NK-92 (cell line): ENCODE measurements around the gene GNG10.
"Not testable (repeated sequence)": the region's sequence is repeated elsewhere in the genome, so short reads cannot be mapped to it uniquely, and the experiment has no call there.

Experiments used
- DNase-seq: peaks from one replicate; lab custom pipeline; 2025; ENCODE audit not compliant: unreplicated experiment; lab: John Stamatoyannopoulos, UW

The GNG10 gene

DNA sequence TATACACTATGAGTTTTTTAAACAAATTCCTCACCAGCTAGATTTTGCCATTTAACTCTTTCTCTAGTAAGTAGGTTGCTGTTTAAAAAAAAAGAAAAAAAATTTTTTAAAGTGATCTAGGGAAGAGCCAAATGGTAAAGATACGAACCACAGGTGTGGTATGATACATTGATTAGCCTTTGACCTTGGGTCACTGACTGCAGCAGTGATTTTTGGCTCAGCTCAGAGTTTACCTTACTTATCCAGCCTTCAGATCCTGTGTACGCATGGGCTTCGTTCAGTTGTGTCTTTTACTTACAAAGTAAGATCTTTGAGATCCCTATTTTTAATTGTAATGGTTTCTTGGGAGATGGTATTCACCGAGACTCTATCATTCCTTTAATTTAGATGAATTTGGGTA, 12.4 kb upstream of the GNG10 start:
- DNase-seq = no peak

DNA sequence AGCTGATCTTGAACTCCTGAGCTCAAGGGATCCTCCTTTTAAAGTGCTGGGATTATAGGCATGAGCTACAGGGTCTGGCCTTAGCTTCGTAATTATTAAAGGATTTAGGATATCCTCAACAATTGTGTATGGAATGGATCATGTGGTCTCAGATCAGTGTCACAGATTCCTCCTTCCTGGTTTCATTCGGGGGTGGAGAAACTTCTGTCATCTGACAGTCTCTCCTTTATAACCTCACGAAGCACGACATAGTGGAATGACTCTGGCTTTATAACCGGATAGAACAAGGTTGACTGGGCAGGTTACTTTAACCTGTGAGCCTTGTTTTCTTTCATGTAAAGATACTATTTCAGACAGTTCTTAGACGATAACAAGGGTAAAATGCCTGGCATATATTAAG, 4.4 kb upstream of the GNG10 start:
- no peak for DNase-seq

DNA sequence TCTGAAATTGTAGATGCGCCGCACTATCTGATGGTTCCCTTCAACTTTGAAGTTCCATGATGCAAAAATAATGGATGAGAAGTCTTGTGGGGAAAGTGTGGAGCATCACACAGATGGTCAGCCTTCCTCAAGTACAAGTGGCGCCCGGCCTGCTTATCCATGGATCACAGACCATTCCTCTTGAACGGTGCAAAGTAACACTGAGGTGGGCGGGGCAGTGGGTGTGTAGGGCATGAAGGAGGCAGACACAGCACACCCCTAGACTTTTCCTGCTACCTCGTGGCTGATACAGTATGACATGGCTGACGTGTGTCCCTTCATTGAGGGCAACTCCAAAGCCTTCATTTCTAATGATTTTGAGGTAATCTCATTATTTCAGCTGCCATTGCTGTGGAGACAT, 2.5 kb upstream of the GNG10 start:
- no peak for DNase-seq

DNA sequence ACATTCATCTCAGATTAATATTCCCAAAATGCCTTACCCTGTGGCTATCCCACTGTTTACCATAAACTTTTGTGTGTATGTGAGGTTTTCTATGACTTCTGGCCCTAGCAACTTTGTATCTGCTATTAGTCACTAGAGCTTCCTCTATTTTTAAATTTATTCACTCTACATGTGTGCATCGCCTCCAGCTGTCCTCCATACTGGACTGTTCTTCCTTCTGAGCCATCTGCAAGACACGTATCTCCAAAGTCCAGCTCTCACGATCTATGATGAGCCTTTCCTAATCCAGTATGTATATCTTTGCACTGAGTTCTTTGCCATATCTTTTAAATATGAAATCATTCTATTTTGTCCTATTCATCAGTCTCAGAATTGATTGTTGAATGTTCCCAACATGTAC, 1.7 kb upstream of the GNG10 start:
- DNase-seq = no peak

DNA sequence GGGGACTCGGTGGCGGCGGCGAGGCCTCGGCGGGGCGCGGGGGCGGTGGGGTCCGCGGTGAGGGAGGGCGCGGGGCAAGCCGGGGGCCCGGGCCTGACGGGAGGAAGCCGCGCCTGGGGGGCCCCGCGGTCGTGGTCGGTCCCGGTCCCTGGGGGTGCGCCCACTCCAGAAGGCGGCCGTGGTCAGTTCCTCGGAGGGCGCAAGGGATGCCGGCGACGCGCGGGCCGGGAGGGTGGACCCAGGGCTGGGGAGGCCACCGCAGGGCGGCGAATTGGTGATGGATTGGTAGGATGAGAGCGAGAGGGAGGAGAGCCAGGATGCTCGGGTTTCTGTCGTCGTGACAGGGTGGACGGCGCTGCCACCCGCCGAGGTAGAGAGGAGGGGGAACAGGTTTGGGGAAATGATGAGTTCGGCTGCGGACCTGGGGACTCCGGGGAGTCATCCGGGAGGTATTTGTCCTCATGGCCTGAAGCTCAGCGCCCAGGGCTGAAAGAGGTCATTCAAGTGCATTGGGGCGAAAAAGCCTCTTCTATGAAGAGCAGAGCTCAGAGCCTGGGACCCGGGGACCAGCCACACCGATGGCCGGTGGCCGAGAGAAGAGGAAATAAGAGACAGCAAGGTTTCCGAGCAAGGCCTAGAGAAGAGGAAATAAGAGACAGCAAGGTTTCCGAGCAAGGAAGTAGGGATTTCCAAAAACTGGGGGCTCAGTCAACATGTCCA, 557 bp downstream of the GNG10 start:
- DNase-seq = no peak

DNA sequence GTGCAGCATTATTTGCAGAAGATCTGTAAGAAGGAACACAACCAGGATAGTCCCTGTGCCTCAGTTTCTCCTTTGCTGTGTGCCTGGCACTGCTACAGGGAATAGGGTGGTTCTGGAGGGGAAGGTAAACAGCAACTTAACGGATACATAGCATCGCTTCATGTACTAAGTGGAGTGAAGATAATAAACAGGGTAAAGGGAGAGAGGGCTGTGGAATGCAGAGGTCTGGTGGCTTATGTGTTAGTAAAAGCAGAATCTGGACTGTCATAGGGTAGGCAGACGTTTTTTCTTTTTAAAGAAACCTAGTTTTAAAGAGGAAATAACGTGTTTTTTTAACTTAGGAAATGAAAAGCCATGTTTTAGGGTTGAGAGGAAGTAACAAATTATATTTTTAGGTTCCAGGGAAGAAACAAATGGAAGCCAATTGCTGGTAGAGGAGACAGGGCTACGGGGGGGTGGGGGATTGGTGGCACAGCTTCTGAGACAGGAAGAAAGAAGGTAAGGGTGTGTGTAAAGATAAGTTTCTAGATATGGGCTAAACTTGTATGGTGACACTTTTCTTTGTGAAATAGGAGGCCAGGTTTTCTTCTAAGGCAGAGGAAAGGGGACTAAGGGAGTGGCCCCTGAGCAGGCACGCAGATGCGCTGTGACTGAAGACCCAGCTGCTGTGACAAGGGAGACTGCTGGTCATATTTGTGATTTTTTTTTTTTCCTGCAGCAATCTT, 1.3 kb downstream of the GNG10 start:
- no peak for DNase-seq

DNA sequence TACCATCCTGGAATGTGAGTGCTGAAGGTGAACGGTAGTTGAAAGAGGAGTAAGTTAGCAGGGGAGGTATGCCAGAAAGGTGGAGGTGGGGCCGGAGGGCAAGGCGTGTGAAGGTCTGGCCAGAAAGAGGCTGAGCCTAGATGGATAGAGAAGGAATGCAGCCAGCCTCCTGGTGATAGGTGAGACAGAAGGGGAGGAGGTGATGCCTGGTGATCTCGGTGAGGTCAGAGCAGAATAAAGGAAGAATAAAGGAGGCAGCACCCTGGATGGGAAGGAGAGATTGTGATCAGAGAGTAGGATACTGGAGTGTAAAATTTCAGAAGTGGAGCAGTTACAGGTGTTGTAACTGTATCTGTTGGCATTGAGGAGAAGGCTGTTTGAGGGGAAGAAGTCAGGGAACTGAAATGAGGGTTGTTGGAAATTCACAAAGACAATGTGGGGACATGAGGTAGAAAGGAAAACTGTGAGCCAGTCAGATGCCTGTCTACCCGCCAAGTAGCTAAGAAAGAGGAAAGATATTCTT, 2.0 kb downstream of the GNG10 start:
- no peak for DNase-seq

DNA sequence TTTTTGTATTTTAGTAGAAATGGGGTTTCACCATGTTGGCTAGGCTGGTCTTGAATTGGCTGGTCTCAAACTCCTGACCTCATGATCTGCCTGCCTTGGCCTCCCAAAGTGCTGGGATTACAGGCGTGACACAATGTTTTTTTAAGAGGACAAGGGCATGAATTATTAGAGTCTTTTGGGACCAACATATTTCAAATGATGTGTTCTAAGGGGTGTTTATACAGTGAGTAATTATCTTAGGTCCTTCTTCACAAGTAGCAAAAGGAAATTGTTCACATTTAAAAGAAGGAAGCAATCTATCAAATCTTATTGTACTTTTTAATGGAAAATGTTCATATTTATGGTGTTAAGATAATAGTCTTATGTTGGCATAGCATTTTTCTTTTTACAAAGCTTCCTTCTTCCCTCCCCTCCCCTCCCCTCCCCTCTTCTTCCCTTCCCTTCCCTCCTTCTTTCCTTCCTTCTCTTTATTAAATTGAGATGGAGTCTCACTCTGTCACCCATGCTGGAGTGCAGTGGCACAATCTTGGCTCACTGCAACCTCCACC, 6.7 kb downstream of the GNG10 start:
- DNase-seq = no peak

DNA sequence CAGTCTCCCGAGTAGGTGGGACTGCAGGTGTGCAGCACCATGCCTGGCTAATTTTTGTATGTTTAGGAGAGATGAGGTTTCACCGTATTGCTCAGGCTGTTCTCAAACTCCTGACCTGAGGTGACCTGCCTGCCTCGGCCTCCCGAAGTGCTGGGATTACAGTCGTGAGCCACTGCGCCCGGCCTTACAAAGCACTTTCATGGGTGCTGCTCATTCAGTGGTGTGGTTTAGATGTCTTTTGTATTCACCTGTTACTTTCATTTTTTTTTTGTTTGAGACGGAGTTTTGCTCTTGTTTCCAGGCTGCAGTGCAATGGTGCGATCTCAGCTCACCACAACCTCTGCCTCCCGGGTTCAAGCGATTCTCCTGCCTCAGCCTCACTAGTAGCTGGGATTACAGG, 7.2 kb downstream of the GNG10 start:
- DNase-seq = not testable (repeated sequence)

DNA sequence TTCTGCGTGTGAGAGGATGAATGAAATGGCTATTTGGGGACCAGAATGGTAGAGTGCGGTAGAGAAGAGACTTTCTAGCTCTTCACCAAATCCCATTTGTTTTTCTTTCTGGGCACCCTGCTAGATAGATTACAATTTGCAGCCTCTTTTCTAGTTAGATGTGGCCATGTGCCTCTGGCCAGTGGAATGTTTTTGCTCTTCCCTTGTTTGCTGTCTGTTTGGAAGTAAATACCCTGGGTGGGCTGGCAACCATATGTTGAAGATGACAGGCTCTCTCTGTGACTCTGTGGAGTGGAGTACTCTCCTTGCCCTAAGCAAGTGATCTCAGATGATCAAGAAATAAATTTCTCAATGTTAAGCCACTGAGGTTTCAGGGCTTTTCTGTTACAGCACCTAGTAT, 12.9 kb downstream of the GNG10 start:
- no peak for DNase-seq

DNA sequence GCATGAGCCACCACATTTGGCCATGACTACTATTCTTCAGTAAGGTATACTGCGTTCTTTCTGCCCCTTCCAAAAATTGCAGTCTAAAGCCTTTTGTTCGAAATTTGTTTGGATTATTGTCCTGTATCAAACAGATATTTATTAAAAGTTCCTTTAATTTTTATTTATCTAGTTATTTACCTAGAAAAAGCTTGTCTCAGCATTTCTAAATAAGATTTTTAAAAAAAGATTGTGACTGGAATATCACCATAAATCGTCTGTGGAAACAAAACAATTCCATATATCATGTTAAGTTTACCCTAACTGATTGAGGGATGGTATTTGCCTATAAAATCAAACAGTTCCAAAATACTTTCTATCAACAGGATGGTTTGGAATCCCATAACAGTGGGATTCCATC, 14.7 kb downstream of the GNG10 start:
- no peak for DNase-seq

DNA sequence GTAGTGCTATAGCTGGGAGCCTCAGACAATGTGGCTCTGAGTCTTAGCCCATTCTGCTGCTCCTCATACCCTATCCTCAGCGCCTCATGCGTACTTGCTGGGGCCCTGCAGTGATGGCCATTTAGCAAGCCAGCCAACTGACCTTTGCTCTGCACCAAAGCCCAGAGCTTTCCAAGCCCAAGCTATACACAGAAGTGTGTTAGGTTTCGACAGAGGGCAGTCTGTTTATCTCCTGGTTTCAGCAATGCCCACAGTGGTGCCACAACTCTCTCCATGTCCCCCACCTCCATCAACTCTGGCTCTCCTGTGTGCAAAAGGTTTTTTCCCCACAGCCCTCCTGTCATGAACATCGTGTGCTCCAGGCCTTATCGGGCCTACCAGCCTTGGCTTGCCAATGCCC, 16.9 kb downstream of the GNG10 start:
- no peak for DNase-seq

DNA sequence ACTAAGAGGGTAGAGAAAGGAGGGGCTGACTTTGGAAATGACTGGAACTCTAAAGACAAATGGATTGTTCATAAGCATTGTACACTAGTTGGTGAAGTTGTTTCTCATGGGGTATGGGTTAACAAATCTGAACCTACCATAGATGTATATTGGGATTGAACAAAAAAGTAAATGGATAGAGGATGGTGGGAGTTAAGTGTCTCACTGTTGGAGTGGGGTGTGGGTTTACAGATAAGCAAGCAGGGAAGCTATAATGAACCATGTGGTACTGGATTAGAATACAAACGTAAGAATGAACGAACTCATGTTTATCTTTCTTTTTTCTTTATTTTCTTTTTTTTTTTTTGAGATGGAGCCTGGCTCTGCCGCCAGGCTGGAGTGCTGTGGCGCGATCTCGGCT, 17.8 kb downstream of the GNG10 start:
- no peak for DNase-seq

DNA sequence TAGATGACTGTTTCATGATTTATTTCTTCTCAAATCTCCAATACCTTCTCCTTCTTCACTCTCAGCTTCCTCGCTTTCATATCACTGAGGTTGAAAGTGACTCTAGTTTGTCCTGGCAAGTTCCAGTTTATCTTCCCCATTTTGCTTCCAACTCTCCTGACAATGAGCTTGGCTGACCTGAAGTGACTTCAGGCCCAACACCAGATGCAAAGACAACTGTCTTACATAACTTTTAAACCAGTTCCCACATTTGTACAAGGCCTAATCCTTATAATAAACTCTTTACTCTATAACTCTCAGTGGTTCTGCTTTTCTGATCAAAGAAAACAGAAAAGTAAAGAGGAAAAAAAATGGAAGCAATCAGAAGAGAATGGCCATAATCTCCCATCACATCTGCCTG, 22.0 kb downstream of the GNG10 start:
- no peak for DNase-seq

DNA sequence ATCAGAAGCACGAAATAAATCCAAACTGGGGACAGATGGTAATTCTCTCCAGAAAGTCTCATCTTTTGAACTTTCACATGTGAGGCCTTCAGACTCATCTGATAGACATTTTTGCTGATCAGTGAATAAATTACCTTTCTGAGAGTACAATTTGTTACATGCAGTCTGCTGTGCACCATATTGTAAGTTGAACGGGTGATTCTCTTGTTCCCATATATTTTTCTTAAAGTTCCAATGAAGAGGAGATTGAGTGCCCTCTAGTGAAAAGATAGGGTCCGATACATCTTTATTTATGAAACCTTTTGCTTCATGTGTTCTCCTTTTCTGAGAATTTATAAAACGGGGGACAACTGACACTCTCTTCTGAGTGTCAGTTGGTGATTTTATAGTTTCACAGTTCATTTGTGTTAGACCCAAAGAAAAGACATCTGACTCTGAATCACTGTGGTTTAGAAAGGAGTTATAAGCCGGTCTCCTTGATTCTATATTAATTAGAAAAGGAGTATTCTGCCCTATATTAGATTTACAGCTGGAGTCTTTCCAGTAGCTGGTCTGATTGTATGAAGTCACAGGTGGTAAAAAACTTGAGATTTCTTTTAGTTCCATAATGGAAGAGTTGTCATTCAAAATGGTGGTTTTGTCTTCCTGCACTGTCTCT, 30.4 kb downstream of the GNG10 start:
- no peak for DNase-seq

DNA sequence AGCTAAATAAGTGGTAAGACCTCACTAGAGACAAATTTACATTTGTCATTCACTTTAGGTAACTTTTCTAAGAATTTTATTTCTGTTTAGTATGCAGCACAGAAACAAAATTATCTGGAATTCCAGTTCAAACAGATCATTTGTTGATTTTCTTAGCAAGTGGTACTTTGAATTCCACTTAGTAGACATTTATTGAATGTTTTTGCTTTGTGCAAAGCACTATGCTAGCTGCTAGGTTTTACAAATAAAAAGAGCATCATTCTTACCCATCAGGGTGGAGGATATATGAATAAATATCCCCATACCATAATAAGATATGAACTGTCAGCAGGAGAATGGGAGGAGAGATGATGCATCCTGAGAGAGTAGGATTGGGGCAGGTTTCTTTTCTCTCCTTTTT, 35.4 kb downstream of the GNG10 start:
- no peak for DNase-seq

DNA sequence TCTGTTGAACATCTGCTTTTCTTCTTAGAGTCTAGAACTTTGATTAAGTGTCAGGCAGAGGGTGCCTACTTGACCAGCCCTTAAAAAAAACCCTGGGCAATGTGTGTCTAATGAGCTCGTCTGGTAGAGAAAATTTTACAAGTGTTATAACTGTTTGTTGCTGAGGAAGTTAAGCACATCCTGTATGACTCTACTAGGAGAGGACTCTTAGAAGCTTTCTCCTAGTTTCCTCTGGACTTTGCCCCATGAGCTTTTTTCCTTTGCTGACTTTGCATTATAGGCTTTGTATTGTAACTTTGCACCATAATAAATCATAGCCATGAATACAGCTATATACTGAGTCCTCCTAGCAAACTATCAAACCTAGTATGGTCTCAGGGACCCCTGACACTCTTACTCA, 39.4 kb downstream of the GNG10 start:
- no peak for DNase-seq

DNA sequence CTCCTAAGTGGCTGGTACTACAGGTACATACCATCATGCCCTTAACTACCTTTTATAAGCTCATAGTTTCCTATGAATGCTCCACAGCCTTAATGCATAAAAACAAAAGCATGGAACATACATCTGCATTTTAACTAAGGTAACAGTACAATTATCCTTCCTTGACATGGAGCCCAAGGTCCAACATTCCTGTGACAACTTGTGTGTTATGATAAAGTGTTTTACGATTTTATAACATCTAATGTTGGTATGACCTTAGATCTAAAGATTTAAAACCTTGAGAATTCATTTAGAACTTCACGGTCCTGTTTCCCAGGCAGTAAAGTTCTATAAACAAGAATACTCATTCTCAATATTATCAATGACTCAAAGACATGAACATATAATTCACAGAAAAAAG, 43.1 kb downstream of the GNG10 start:
- no peak for DNase-seq

DNA sequence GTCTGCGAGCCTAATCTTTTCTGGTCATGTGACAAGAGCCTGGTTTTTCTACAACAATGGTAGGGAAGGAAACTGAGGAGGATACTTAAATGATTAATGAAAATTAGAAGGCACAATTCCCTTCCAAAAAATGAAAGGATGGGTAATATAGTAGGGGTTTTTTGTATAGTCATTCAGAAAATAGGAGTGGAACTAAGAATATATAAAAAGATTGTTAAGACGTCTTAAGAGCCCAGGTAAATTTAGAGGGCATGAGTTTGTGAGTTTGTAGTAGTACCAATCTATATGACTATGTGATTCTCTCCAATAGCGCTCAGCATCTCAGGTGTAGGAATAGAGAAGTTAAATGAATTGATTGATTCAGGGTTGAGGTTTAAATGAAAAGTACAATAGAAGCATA, 50.1 kb downstream of the GNG10 start:
- DNase-seq = no peak

DNA sequence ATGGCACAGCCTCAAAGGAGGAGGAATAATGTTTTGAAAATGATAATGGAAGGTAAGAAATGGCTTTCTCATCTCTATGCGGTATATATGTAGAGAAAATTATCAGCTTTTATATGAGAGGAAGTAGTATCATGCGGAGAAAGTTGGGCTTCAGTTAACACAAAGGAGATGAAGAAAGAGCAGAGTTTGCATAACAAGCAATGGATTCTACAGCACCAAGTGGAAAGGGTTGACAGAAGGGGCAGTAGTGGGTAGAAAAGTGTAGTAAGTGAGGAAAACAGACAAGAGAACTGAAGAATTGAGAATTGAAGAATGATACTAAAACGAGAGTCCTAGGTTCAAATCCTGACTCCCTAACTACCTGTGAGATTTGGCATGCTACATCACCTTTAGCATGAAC, 51.0 kb downstream of the GNG10 start:
- DNase-seq = no peak

DNA sequence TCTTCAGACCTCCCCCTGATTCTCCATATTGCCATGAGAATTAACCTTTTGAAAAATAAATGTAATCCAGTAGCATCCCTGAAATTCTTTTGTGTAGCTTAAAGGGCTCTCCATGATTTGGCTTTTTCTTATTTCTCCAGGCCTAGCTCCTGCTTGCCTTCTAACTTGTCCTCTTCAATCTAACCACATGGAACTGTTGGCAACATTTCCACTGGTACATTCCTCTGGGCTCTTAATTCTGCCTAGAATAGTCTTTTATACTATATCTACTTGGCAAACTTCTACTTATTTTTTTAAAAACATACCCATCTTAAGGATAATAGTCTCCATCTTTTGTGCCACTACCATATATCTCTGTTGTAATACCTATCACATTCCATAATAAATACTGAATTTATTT, 54.1 kb downstream of the GNG10 start:
- no peak for DNase-seq

DNA sequence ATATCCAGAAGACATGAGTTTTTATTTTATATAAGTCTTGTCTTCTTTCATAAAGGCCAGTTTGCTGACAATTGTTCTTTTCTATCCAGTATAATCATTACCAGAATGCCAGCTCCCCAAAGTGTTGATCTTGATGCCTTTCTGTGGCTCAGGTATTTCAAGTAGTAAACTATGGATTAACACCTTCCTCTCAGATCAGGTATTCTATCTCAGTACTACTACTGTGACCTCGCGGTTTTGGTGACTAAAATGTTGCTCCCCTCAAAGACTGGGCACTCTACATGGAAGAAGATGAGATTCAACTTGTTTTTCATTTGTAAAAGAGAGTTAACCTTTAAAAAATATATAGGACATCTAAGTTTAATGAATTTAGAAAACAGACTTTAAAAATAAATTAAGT, 58.1 kb downstream of the GNG10 start:
- DNase-seq = no peak
